Sigmoid colon (tissue), 4 donors: ENCODE results near the gene TTYH3.

Experiments
- CTCF ChIP-seq, 4 experiments: fragments of 450-650 bp in 3 of 4; fragments of 200-600 bp in 1 of 4; IDR thresholded peaks; one replicate each; pipeline ENCODE4 v1.5.1; 2016 to 2019; ENCODE audit warnings: antibody characterized with exemption in 4 of 4, mild to moderate bottlenecking in 3 of 4, moderate library complexity in 2 of 4
- EP300 ChIP-seq, 4 donors: sonication (generic); formaldehyde crosslinking; IDR thresholded peaks; one replicate each; pipeline ENCODE4 v1.6.1; 2017; ENCODE audit warnings: antibody characterized with exemption in 4 of 4
- POLR2A ChIP-seq, 2 donors: fragments of 450-650 bp; IDR thresholded peaks; one replicate each; pipeline ENCODE4 v1.6.1; 2016; ENCODE audit warnings: antibody characterized with exemption in 2 of 2, mild to moderate bottlenecking in 2 of 2, moderate library complexity in 2 of 2

GRCh38 chr7:2631946-2632732 lies at the start of gene TTYH3:
- TF ChIP-seq POLR2A (IDR thresholded peaks at IDR 0.05) = no peak
- no peak for TF ChIP-seq CTCF (IDR thresholded peaks at IDR 0.05)
- no peak for TF ChIP-seq EP300 (IDR thresholded peaks at IDR 0.05)
